ENCODE measurements around the gene TRIM8. TPM values are rescaled to one million over a fixed set of nuclear protein-coding genes. Genes with fewer than 3 reads are reported as not detected.
A peak's percentile ranks its signal among the peaks of the same experiment; 100 is the strongest.

The TRIM8 gene
- total RNA-seq, 6 experiments from 2014 or later: 34.7 to 99.8 (median 41.2) TPM

DNA sequence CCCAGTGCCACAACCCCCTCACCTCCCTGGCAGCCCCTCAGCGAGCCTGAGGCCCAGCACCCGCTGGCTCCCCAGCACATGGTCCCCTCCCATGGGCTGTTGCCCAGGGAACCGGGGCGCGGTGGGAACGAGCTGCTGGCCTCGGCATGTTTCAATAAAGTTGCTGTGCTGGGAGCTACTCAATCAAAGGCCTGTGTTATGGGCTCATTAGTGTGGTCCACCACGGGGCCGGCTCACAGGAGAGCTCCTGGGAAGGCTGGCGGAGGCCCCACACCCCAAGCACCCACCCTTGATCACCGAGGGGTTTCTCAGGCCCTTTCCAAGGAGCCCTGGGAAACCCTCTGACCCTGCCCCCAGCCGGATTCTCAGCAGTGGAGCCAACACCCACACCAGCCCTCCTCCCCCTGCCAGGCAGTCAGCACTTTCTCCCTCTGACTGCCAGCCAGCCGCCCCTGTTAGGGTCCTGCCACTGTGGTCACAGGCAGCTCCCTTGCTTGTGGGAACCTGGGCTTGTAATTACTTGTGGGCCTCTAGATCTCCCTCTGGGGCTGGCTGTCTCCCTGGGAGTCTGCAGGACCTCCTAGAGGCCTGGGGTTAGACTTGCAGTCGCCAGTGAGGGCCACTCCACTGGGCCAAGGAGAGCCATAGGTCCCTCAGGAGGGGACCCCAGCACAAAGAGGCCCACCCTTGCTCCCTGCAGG, 24.8 kb upstream of the TRIM8 start:
- WGBS (ENCODE audit: insufficient coverage, low coverage, low lambda C conversion rate, missing lambda C conversion rate): 94% methylated on average over 3 of the region's 14 CpGs
- H3K27ac ChIP-seq: no peak overlapping the region
- peaks cover 0 to 13% (median 0%) of the 10 kb centered on the region in 4 donors for H3K36me3 ChIP-seq
- H3K4me1 ChIP-seq: peaks cover 0 to 18% (median 4%) of the 10 kb centered on the region in 4 donors
- DNase-seq (peak in 1 of 3 donors; percentile 45), ATAC-seq (peak in 2 of 4 donors; percentile 2 to 5)
- H3K9me3 ChIP-seq: no peaks in the 10 kb centered on the region
- no peaks in the 10 kb centered on the region for H3K27me3 ChIP-seq
- H3K4me3 ChIP-seq: no peak overlapping the region
- intact Hi-C loops (cut with DNase I): no loop called here
- TF ChIP-seq POLR2A (IDR thresholded peaks at IDR 0.05) (no peak), CTCF (IDR thresholded peaks at IDR 0.05) (no peak)

DNA sequence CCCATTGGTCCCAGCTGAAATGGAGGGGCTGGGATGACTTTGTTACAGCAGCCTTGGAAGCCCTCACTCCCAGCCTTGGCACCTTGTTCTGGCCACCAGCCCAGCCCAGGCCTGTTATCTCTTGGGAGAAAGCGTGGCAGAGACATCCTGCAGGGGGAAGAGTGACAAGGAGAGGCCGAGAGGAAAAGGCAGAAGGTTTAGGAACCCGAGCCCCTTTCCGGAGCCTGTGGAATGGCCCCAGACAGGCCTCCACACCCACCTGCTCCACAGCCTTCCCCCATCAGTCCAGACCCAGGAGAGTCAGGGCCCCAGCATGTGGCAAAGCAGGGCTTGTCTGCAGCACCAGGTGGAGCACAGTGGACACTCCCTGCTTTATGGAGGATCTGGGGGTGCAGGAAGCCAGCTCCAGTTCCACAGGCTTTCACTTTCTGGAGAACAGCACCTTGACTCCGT, 24.1 kb upstream of the TRIM8 start:
- peak; percentile 15 to 64 (median 55) for ATAC-seq
- H3K27ac ChIP-seq: no peak overlapping the region
- WGBS (ENCODE audit: insufficient coverage, low coverage, low lambda C conversion rate, missing lambda C conversion rate): 17% methylated on average over 1 of the region's 5 CpGs
- no peaks in the 10 kb centered on the region for H3K9me3 ChIP-seq
- DNase-seq: peak in 1 of 3 donors; percentile 61
- peaks cover 0 to 18% (median 4%) of the 10 kb centered on the region in 4 donors for H3K4me1 ChIP-seq
- no peak for TF ChIP-seq CTCF (IDR thresholded peaks at IDR 0.05)
- no peak for TF ChIP-seq POLR2A (IDR thresholded peaks at IDR 0.05)
- intact Hi-C loops (cut with DNase I): no loop called here
- H3K27me3 ChIP-seq: no peaks in the 10 kb centered on the region
- no peak overlapping the region for H3K4me3 ChIP-seq
- H3K36me3 ChIP-seq: peaks cover 0 to 13% (median 0%) of the 10 kb centered on the region in 4 donors

DNA sequence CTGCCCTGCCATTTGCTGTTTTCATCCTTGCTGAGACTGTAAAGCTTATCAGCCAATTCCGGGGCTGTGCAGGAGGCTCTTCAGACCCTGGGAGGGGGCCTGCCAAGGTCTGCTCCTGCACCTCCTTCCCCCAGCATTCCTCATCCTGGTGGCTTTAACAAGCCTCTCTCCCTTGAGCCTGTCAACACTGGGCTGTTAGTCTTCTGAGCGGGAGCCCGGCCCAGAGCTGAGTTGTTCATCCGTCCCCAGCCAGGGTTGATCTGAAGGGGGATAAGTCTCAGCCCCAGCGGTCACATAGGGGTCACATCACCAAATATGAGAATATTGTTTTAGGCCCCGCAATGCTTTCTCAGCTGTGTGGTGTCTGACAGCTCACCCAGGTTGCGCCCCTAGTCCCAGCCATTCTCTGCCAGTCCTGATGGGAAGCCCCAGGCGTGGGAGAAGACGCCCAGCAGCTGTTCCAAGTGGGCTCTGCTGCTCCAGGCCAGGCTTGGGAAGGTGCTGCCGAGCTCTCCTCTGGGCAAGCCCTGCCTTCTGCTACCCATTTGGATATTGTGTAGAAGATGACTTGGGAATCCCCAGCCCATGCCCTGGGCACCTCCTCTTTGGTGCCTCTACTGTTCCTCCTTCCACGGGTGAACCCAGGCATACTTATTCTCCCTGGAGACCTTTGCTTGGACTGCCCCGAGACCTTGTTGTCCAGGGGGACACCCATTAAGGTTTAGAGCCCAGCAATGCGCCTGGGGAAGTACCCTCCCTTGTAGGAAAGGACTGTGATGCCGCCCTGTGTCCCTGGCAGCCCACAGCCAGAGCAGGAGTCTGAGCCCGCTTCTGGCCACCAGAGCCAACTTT, 23.5 kb upstream of the TRIM8 start:
- DNase-seq: peak in 1 of 3 donors; percentile 44
- Histone ChIP-seq H3K4me1 (peaks cover 0 to 21% (median 4%) of the 10 kb centered on the region in 4 donors), H3K27ac (no peak overlapping the region), H3K4me3 (no peak overlapping the region), H3K9me3 (no peaks in the 10 kb centered on the region), H3K27me3 (no peaks in the 10 kb centered on the region), H3K36me3 (peaks cover 0 to 8% (median 0%) of the 10 kb centered on the region in 4 donors)
- 66% methylated on average over 6 of the region's 15 CpGs for WGBS (ENCODE audit: insufficient coverage, low coverage, low lambda C conversion rate, missing lambda C conversion rate)
- ATAC-seq: no peak
- TF ChIP-seq POLR2A (IDR thresholded peaks at IDR 0.05): no peak
- no peak for TF ChIP-seq CTCF (IDR thresholded peaks at IDR 0.05)
- intact Hi-C loops (cut with DNase I): no loop called here

DNA sequence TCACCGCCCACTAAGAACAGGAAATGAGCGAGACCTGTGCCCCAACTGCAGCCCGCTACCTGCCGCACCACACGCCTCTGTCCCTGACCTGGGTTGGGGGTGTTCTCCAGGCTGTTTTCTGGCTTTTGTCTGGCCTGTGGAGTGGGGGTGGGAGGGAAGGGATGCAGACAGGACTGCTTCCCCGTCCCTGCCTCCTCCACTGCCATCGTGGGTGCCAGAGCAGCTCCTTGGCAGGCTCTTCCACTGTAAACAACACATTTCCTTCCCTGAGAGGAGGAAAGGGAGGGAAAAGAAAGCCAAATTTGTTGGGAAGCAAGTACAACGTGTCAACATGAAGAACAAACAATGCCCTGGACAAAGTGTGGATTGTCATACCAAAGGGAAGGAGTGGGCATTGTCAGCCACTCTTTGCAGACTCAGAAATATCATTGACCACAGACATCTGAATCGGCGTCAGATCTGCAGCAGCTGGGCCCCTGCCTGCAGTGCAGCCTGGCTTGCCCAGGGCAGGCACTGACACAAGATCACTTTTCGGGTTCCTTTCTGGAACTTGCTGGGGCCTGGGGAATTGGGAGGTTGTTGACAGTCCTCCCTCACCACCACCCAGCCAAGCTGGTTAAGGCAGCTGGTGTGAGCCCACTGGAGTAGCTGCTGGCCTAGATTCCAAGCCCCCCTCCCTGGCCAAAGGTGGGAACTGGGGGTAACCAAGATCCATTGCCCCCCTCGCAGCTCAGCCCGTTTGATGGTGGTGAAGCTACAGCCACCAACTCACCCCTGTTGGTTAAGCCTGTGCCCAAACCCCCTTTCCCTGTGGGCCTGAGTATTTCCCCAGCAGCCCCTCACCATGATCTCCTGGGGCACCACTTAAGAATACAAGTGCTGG, 22.6 kb upstream of the TRIM8 start:
- Histone ChIP-seq H3K9me3 (no peaks in the 10 kb centered on the region), H3K4me3 (no peak overlapping the region), H3K4me1 (peaks cover 0 to 21% (median 4%) of the 10 kb centered on the region in 4 donors), H3K27me3 (no peaks in the 10 kb centered on the region), H3K27ac (no peak overlapping the region), H3K36me3 (peaks cover 0 to 5% (median 0%) of the 10 kb centered on the region in 4 donors)
- TF ChIP-seq CTCF (IDR thresholded peaks at IDR 0.05) (no peak), POLR2A (IDR thresholded peaks at IDR 0.05) (no peak)
- intact Hi-C loops (cut with DNase I): no loop called here
- ATAC-seq (peak in 3 of 4 donors; percentile 24 to 43 (median 25)), DNase-seq (peak in 1 of 3 donors; percentile 27)
- 38% methylated on average over 4 of the region's 13 CpGs for WGBS (ENCODE audit: insufficient coverage, low coverage, low lambda C conversion rate, missing lambda C conversion rate)
